ENCODE results near the gene MSRB2.

MSRB2 gene

DNA sequence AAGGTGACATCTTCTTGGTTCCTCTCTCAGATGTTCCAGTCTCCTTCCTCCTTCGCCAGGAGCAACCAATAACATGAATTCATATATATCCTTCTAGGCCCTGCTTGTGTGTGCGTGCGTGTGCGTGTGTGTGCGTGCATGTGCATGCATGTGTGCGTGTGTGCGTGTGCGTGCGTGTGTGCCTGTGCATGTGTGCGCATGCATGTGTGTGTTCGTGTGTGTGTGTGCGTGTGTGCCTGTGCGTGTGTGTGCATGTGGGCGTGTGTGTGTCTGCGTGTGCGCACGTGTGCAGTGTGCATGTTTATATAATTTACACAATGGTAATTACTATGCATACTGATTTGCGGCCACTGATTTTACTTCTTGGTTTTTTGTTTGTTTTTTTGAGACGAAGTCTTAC, 52.8 kb downstream of the MSRB2 start:
- Histone ChIP-seq H3K27ac (no peak overlapping the region), H3K36me3 (ENCODE audit: insufficient read depth, low read length) (no peaks in the 10 kb centered on the region), H3K9me3 (ENCODE audit: low read depth, low read length) (no peaks in the 10 kb centered on the region), H3K4me3 (no peak overlapping the region), H3K9ac (ENCODE audit: insufficient read length) (no peak overlapping the region)
- no peak for TF ChIP-seq POLR2AphosphoS5 (IDR thresholded peaks at IDR 0.05; ENCODE audit: borderline replicate concordance, low read depth, low read length)
- no peak for TF ChIP-seq FOXP2 (optimal IDR thresholded peaks at IDR 0.05; ENCODE audit: control extremely low read depth, extremely low read length, insufficient read depth)
- TF ChIP-seq EZH2 (IDR thresholded peaks at IDR 0.05) = no peak
- no peak for DNase-seq (ENCODE audit: low read depth, low spot score)

DNA sequence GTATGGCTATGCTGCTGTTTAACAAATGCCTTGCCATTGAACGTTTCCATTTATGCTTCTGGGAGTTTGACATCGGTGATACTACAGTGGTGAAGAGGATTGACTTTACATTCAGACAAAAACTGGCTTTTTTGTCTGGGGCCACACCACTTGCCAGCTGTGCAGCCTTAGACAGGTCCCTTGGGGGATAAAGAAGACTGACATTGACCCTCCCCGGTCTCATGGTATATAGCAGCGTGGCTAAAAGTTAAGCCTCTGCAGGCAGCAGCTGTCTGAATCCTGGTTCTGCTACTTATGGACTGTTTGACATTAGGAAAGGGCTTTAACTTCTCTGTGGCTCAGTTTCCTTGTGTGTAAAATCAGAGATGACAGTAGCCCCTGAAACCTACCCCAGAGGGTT, 54.7 kb downstream of the MSRB2 start:
- Histone ChIP-seq H3K27ac (no peak overlapping the region), H3K4me3 (no peak overlapping the region), H3K9me3 (ENCODE audit: low read depth, low read length) (no peaks in the 10 kb centered on the region), H3K36me3 (ENCODE audit: insufficient read depth, low read length) (no peaks in the 10 kb centered on the region), H3K9ac (ENCODE audit: insufficient read length) (no peak overlapping the region)
- DNase-seq (ENCODE audit: low read depth, low spot score) = no peak
- TF ChIP-seq EZH2 (IDR thresholded peaks at IDR 0.05) (no peak), POLR2AphosphoS5 (IDR thresholded peaks at IDR 0.05; ENCODE audit: borderline replicate concordance, low read depth, low read length) (no peak), FOXP2 (optimal IDR thresholded peaks at IDR 0.05; ENCODE audit: control extremely low read depth, extremely low read length, insufficient read depth) (no peak)

DNA sequence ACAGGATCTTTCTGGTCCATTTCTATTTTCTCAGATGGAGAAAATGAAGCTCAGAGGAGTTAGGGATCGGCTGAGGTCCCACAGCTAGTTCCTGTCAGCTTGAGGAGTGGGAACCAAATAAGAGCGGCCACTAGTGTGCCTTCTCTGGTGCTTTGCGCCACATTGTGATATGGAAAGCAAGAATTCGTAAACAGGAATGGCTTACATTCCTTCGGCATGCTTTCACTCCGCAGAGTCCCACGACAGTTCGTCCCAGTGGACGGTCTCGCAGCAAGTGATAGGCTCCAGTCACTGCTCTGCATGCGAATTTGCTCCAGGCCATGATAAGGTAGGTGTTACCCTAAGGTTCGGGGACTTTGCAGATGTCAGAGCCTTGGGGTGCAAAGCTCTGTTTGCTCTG, 55.2 kb downstream of the MSRB2 start:
- no peak overlapping the region for H3K9ac ChIP-seq (ENCODE audit: insufficient read length)
- H3K4me3 ChIP-seq = no peak overlapping the region
- TF ChIP-seq POLR2AphosphoS5 (IDR thresholded peaks at IDR 0.05; ENCODE audit: borderline replicate concordance, low read depth, low read length) (no peak), EZH2 (IDR thresholded peaks at IDR 0.05) (no peak), FOXP2 (optimal IDR thresholded peaks at IDR 0.05; ENCODE audit: control extremely low read depth, extremely low read length, insufficient read depth) (no peak)
- H3K9me3 ChIP-seq (ENCODE audit: low read depth, low read length) = no peaks in the 10 kb centered on the region
- no peak for DNase-seq (ENCODE audit: low read depth, low spot score)
- no peaks in the 10 kb centered on the region for H3K36me3 ChIP-seq (ENCODE audit: insufficient read depth, low read length)
- H3K27ac ChIP-seq = no peak overlapping the region

DNA sequence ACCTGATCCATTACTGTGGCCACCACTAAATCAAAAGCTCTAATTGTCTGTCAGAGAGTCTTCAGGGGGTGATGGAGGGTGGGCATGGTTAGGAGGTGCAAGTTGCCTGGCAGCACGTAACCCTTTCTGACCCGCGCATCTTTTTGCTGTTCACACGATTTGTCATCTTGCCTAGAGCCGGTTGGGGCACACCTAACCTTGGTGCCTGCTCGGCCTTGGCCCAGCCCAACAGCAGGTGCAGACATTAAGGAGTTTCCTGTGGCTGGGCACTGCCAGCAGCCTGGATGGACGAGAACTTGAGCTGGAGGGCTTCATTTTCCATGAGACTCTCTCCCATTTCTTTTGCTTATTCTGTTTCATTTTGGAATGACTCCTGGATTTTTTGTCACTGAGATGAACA, 55.7 kb downstream of the MSRB2 start:
- no peaks in the 10 kb centered on the region for H3K36me3 ChIP-seq (ENCODE audit: insufficient read depth, low read length)
- no peak overlapping the region for H3K27ac ChIP-seq
- TF ChIP-seq POLR2AphosphoS5 (IDR thresholded peaks at IDR 0.05; ENCODE audit: borderline replicate concordance, low read depth, low read length) (no peak), FOXP2 (optimal IDR thresholded peaks at IDR 0.05; ENCODE audit: control extremely low read depth, extremely low read length, insufficient read depth) (no peak), EZH2 (IDR thresholded peaks at IDR 0.05) (no peak)
- DNase-seq (ENCODE audit: low read depth, low spot score) = no peak
- H3K4me3 ChIP-seq = no peak overlapping the region
- H3K9ac ChIP-seq (ENCODE audit: insufficient read length) = no peak overlapping the region
- no peaks in the 10 kb centered on the region for H3K9me3 ChIP-seq (ENCODE audit: low read depth, low read length)

GRCh38 chr10:23155169-23155568, 59.8 kb downstream of the MSRB2 start:
- TF ChIP-seq FOXP2 (optimal IDR thresholded peaks at IDR 0.05; ENCODE audit: control extremely low read depth, extremely low read length, insufficient read depth) (no peak), EZH2 (IDR thresholded peaks at IDR 0.05) (no peak), POLR2AphosphoS5 (IDR thresholded peaks at IDR 0.05; ENCODE audit: borderline replicate concordance, low read depth, low read length) (no peak)
- Histone ChIP-seq H3K9ac (ENCODE audit: insufficient read length) (no peak overlapping the region), H3K36me3 (ENCODE audit: insufficient read depth, low read length) (no peaks in the 10 kb centered on the region), H3K27ac (no peak overlapping the region), H3K9me3 (ENCODE audit: low read depth, low read length) (no peaks in the 10 kb centered on the region), H3K4me3 (no peak overlapping the region)
- no peak for DNase-seq (ENCODE audit: low read depth, low spot score)

DNA sequence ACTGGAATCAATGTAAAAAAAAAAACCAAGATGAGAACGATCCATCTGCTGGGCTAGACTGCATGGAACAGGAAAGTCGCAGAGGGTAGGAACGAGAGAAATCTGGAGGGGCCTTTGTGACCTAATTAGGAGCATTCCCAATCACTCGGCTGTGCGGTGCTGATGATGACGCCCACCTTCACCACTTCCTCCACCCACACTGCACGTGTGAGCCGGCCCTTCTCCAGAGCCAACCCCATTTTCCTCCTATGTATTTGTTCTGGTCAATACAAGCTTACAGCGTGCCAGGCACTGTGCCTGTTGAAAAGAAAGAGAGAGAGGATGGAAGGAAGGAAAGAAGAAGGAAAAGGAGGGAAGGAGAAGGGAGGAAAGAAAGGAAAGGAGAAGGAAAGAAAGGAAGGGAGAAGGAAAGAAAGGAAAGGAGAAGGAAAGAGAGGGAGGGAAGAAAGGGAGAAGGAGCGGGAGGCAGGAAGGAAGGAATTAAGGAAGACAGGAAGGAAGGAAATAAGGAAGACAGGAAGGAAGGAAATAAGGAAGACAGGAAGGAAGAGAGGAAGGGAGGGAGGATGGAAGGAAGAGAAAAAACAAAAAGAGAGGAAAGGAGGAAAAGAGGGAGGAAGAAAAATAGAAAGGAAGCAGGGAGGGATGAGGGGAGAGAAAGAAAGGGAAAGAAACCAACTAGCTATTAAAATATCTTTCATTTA, 61.2 kb downstream of the MSRB2 start:
- no peak overlapping the region for H3K9ac ChIP-seq (ENCODE audit: insufficient read length)
- peak overlapping the region; percentile 54 for H3K4me3 ChIP-seq
- no peak for DNase-seq (ENCODE audit: low read depth, low spot score)
- H3K9me3 ChIP-seq (ENCODE audit: low read depth, low read length) = no peaks in the 10 kb centered on the region
- no peaks in the 10 kb centered on the region for H3K36me3 ChIP-seq (ENCODE audit: insufficient read depth, low read length)
- H3K27ac ChIP-seq = peak overlapping the region; percentile 87
- no peak for TF ChIP-seq EZH2 (IDR thresholded peaks at IDR 0.05)

DNA sequence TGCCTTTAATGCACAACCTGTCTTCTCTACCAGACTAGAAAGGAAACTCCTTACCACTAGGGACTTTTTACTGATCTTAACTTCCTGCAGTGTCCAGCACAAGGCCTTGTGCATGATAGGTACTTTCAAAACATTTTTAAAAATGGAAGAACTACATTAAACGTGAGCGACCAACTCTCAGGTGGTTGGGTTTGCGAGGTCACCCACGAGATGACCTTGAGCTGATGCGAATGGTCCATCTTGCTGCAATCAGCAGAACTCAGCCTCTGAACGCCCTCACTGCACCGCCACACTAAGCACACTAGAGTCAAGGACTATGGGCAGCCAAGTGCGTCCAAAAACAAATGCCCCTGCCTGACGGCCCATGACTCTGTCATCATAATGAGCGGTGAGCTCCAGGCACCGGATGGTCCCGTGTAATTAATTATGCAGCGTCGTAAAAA, 61.9 kb downstream of the MSRB2 start:
- TF ChIP-seq EZH2 (IDR thresholded peaks at IDR 0.05) (no peak), POLR2AphosphoS5 (IDR thresholded peaks at IDR 0.05; ENCODE audit: borderline replicate concordance, low read depth, low read length) (no peak), FOXP2 (optimal IDR thresholded peaks at IDR 0.05; ENCODE audit: control extremely low read depth, extremely low read length, insufficient read depth) (no peak)
- no peak for DNase-seq (ENCODE audit: low read depth, low spot score)
- Histone ChIP-seq H3K36me3 (ENCODE audit: insufficient read depth, low read length) (no peaks in the 10 kb centered on the region), H3K9ac (ENCODE audit: insufficient read length) (no peak overlapping the region), H3K9me3 (ENCODE audit: low read depth, low read length) (no peaks in the 10 kb centered on the region), H3K4me3 (peak overlapping the region; percentile 54), H3K27ac (peak overlapping the region; percentile 87)

DNA sequence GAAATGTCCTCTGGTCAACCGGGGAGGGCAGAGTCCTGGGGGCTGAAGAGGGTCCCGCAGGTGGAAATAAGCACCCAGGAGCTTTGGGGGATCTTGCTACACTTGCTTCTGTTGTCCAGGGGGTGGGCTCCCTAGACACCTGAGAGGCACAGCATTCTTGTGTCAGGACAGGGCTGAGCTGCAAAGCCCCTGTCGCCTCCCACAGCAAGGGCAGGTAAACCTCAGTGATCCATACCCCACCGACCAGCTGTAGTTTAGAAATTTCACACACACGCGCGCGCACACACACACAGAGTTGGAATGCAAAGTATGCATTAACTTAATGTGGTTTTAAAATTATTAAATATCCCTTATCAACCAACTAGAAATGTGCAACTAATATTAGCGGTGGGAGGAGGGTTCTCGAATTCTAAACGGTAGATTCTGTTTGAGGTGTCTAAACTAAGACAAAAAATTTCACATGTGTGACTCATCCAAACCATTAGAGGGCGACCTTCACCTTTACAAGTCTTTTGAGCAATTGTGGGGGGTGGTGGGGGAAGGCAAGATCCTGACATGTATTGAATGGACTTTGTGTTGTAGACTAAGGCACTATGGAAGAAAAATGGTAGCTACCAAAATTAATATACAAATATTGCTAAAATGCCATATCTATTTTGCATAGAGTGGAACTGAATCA, 62.5 kb downstream of the MSRB2 start:
- Histone ChIP-seq H3K9me3 (ENCODE audit: low read depth, low read length) (no peaks in the 10 kb centered on the region), H3K9ac (ENCODE audit: insufficient read length) (no peak overlapping the region), H3K27ac (peak overlapping the region; percentile 87), H3K36me3 (ENCODE audit: insufficient read depth, low read length) (no peaks in the 10 kb centered on the region), H3K4me3 (peak overlapping the region; percentile 69)
- no peak for DNase-seq (ENCODE audit: low read depth, low spot score)
- no peak for TF ChIP-seq FOXP2 (optimal IDR thresholded peaks at IDR 0.05; ENCODE audit: control extremely low read depth, extremely low read length, insufficient read depth)
- TF ChIP-seq EZH2 (IDR thresholded peaks at IDR 0.05) = no peak
- no peak for TF ChIP-seq POLR2AphosphoS5 (IDR thresholded peaks at IDR 0.05; ENCODE audit: borderline replicate concordance, low read depth, low read length)

Data from SK-N-MC (cell line).